ENCODE results near the gene TES.

- TF ChIP-seq, protein P1, sequence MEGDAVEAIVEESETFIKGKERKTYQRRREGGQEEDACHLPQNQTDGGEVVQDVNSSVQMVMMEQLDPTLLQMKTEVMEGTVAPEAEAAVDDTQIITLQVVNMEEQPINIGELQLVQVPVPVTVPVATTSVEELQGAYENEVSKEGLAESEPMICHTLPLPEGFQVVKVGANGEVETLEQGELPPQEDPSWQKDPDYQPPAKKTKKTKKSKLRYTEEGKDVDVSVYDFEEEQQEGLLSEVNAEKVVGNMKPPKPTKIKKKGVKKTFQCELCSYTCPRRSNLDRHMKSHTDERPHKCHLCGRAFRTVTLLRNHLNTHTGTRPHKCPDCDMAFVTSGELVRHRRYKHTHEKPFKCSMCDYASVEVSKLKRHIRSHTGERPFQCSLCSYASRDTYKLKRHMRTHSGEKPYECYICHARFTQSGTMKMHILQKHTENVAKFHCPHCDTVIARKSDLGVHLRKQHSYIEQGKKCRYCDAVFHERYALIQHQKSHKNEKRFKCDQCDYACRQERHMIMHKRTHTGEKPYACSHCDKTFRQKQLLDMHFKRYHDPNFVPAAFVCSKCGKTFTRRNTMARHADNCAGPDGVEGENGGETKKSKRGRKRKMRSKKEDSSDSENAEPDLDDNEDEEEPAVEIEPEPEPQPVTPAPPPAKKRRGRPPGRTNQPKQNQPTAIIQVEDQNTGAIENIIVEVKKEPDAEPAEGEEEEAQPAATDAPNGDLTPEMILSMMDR (optimal IDR thresholded peaks at IDR 0.05 in 1 of 3, IDR thresholded peaks at IDR 0.05 in 1 of 3, conservative IDR thresholded peaks at IDR 0.05 in 1 of 3; ENCODE audit: extremely low read depth in 1 of 3, insufficient read depth in 2 of 3, low read length in 3 of 3) = no peak
- TF ChIP-seq EZH2 (IDR thresholded peaks at IDR 0.05; ENCODE audit: low read length) = no peak
Measured at GRCh38 chr7:116185450-116185849, 24.9 kb upstream of the TES start.
